ENCODE results near the gene LRRTM4. TPM values are rescaled to one million over a fixed set of nuclear protein-coding genes. Genes with fewer than 3 reads are reported as not detected.

The LRRTM4 gene
- total RNA-seq, 1 donor from 2014 or later = 1.8 TPM

GRCh38 chr2:77458216-77458615, 64.0 kb downstream of the LRRTM4 start:
- no peaks in the 10 kb centered on the region for H3K27me3 Mint-ChIP-seq (ENCODE audit: unreplicated experiment)
- no peak overlapping the region for H3K4me3 Mint-ChIP-seq (ENCODE audit: unreplicated experiment)
- no peak for TF ChIP-seq CTCF (IDR thresholded peaks at IDR 0.05; ENCODE audit: unreplicated experiment)
- H3K36me3 Mint-ChIP-seq (ENCODE audit: low read depth, unreplicated experiment) = no peaks in the 10 kb centered on the region
- H3K4me1 Mint-ChIP-seq (ENCODE audit: unreplicated experiment) = peaks cover 6% of the 10 kb centered on the region
- no peak overlapping the region for H3K27ac Mint-ChIP-seq (ENCODE audit: unreplicated experiment)
- no peak for DNase-seq (ENCODE audit: low spot score)
- H3K9me3 Mint-ChIP-seq (ENCODE audit: unreplicated experiment) = no peaks in the 10 kb centered on the region

DNA sequence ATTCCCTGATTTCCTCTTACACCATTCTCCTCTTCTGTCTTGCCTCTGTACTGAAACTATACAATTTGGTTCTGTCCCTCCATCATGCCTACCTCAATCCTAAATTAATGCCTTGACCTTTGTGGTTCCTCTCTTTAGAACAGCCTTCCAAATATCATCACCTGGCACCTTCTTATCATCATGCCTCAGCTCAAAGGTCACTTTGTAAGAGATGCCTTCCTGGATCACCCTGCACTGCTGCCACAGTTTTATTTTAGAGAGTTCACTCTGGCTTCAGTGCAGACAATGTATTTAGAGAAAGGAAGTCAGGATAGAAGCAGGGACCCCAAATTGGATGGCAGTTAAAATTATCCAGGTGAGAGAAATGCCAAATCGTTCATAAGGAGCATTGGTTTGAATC, 64.5 kb downstream of the LRRTM4 start:
- H3K36me3 Mint-ChIP-seq (ENCODE audit: low read depth, unreplicated experiment) = no peaks in the 10 kb centered on the region
- H3K4me3 Mint-ChIP-seq (ENCODE audit: unreplicated experiment) = no peak overlapping the region
- no peak for TF ChIP-seq CTCF (IDR thresholded peaks at IDR 0.05; ENCODE audit: unreplicated experiment)
- no peaks in the 10 kb centered on the region for H3K9me3 Mint-ChIP-seq (ENCODE audit: unreplicated experiment)
- H3K27ac Mint-ChIP-seq (ENCODE audit: unreplicated experiment) = no peak overlapping the region
- peaks cover 5% of the 10 kb centered on the region for H3K4me1 Mint-ChIP-seq (ENCODE audit: unreplicated experiment)
- H3K27me3 Mint-ChIP-seq (ENCODE audit: unreplicated experiment) = no peaks in the 10 kb centered on the region
- no peak for DNase-seq (ENCODE audit: low spot score)

GRCh38 chr2:77443076-77443475, 79.1 kb downstream of the LRRTM4 start:
- H3K27me3 Mint-ChIP-seq (ENCODE audit: unreplicated experiment) = no peaks in the 10 kb centered on the region
- no peak for TF ChIP-seq CTCF (IDR thresholded peaks at IDR 0.05; ENCODE audit: unreplicated experiment)
- no peaks in the 10 kb centered on the region for H3K9me3 Mint-ChIP-seq (ENCODE audit: unreplicated experiment)
- no peaks in the 10 kb centered on the region for H3K36me3 Mint-ChIP-seq (ENCODE audit: low read depth, unreplicated experiment)
- H3K27ac Mint-ChIP-seq (ENCODE audit: unreplicated experiment) = no peak overlapping the region
- no peak for DNase-seq (ENCODE audit: low spot score)
- H3K4me1 Mint-ChIP-seq (ENCODE audit: unreplicated experiment) = no peaks in the 10 kb centered on the region
- H3K4me3 Mint-ChIP-seq (ENCODE audit: unreplicated experiment) = no peak overlapping the region

DNA sequence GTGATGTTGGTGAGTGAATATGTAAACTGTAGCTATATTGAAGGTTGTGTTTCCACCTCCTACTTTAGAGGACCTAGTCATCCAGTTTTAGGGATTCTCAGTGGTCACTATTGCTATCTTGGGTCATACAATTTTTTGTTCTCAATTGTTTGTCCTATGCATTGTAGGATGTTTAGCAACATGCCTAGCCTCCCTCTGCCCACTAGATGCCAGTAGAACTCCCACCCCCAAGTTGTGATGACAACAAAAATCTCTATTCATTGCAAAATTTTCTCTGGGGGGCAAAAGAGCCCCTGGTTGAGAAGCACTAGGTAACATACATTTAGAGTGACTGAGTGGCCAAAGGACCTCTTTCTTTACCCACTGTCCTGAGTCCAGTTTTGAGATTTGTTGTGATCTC, 87.3 kb downstream of the LRRTM4 start:
- Mint-ChIP-seq H3K27me3 (ENCODE audit: unreplicated experiment) (no peaks in the 10 kb centered on the region), H3K4me3 (ENCODE audit: unreplicated experiment) (no peak overlapping the region), H3K4me1 (ENCODE audit: unreplicated experiment) (no peaks in the 10 kb centered on the region), H3K36me3 (ENCODE audit: low read depth, unreplicated experiment) (no peaks in the 10 kb centered on the region), H3K27ac (ENCODE audit: unreplicated experiment) (no peak overlapping the region), H3K9me3 (ENCODE audit: unreplicated experiment) (no peaks in the 10 kb centered on the region)
- TF ChIP-seq CTCF (IDR thresholded peaks at IDR 0.05; ENCODE audit: unreplicated experiment) = peak; percentile 18
- no peak for DNase-seq (ENCODE audit: low spot score)

- Mint-ChIP-seq H3K4me3 (ENCODE audit: unreplicated experiment) (no peak overlapping the region), H3K36me3 (ENCODE audit: low read depth, unreplicated experiment) (no peaks in the 10 kb centered on the region), H3K27me3 (ENCODE audit: unreplicated experiment) (peaks cover 1% of the 10 kb centered on the region), H3K9me3 (ENCODE audit: unreplicated experiment) (no peaks in the 10 kb centered on the region), H3K4me1 (ENCODE audit: unreplicated experiment) (peaks cover 3% of the 10 kb centered on the region), H3K27ac (ENCODE audit: unreplicated experiment) (no peak overlapping the region)
- no peak for TF ChIP-seq CTCF (IDR thresholded peaks at IDR 0.05; ENCODE audit: unreplicated experiment)
- no peak for DNase-seq (ENCODE audit: low spot score)
Observed at GRCh38 chr2:77428946-77429345, 93.2 kb downstream of the LRRTM4 start.
